Subcutaneous abdominal adipose tissue (tissue), 5 donors: ENCODE results near the gene DHRS1.

Experiments
- H3K27ac ChIP-seq: one replicate; pipeline ENCODE4 v1.7.0; 2013; ENCODE audit warnings: low read depth, mild to moderate bottlenecking, inconsistent platforms, low read length, moderate library complexity
- H3K27me3 ChIP-seq, 5 donors: one replicate each; pipeline ENCODE4 v1.7.0; 2013; ENCODE audit warnings: low read length in 5 of 5, inconsistent platforms in 1 of 5; ENCODE audit not compliant: control insufficient read depth in 5 of 5, insufficient read depth in 4 of 5
- H3K36me3 ChIP-seq, 5 donors: one replicate each; pipeline ENCODE4 v1.7.0; 2013; ENCODE audit warnings: low read length in 5 of 5; ENCODE audit not compliant: control insufficient read depth in 5 of 5, insufficient read depth in 5 of 5
- H3K4me1 ChIP-seq, 5 donors: one replicate each; pipeline ENCODE4 v1.7.0; 2013; ENCODE audit warnings: low read length in 5 of 5, mild to moderate bottlenecking in 3 of 5, moderate library complexity in 1 of 5; ENCODE audit not compliant: control insufficient read depth in 5 of 5, insufficient read depth in 5 of 5
- H3K4me3 ChIP-seq, 5 donors: one replicate each; pipeline ENCODE4 v1.7.0; 2013; ENCODE audit warnings: low read length in 5 of 5, low read depth in 1 of 5
- H3K9ac ChIP-seq, 5 donors: one replicate each; pipeline ENCODE4 v1.7.0; 2013; ENCODE audit warnings: low read length in 5 of 5, mild to moderate bottlenecking in 4 of 5, moderate library complexity in 3 of 5
- H3K9me3 ChIP-seq, 5 donors: one replicate each; pipeline ENCODE4 v1.7.0; 2013; ENCODE audit warnings: low read length in 5 of 5; ENCODE audit not compliant: control insufficient read depth in 5 of 5
- donor health status: healthy.
- donor health status: healthy.
- donor health status: healthy.
- donor health status: healthy.
- donor health status: healthy.

The DHRS1 gene

DNA sequence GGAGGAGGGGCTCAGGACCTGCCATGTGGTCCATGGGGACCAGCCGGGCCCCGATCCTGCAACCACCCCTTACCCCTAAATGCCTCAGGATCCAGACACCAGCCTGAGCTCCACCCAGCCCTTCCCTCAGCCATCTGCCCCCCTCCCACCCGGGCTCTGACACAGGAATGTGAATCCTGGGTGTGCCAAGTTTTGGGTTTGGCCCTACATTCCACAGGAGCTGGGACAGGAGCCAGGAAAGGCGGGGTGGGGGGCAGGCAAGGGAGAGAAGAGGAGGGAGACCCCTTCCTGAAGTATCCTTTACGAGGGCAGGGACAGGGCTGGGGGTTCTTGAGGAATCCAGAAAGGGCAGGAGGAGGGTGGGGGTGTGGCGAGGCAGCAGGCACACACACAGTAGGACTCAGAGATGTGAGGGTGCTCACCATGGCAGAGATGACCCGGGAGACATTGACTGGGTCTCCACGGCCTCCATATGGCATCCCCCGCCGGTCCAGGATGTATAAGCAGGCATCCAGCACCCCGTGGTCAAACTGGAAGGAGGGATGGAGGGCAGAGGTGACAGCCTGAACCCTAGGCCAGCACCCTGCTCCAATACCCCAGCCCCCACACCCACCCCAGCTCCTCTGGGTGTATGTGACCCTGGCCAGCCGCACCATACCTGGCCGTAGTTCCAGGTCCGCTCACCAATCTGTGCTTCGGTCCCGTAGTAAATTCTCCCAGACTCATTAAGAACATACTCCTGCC, 40.1 kb downstream of the DHRS1 start:
- H3K4me1 ChIP-seq, result peaks cover 1 to 45% (median 37%) of the 10 kb centered on the region in 5 donors
- no peak overlapping the region for H3K4me3 ChIP-seq
- no peaks in the 10 kb centered on the region for H3K27me3 ChIP-seq
- no peak overlapping the region for H3K9ac ChIP-seq
- H3K36me3 ChIP-seq, result peaks cover 0 to 19% (median 9%) of the 10 kb centered on the region in 5 donors
- no peak overlapping the region for H3K27ac ChIP-seq
- H3K9me3 ChIP-seq, result no peaks in the 10 kb centered on the region

DNA sequence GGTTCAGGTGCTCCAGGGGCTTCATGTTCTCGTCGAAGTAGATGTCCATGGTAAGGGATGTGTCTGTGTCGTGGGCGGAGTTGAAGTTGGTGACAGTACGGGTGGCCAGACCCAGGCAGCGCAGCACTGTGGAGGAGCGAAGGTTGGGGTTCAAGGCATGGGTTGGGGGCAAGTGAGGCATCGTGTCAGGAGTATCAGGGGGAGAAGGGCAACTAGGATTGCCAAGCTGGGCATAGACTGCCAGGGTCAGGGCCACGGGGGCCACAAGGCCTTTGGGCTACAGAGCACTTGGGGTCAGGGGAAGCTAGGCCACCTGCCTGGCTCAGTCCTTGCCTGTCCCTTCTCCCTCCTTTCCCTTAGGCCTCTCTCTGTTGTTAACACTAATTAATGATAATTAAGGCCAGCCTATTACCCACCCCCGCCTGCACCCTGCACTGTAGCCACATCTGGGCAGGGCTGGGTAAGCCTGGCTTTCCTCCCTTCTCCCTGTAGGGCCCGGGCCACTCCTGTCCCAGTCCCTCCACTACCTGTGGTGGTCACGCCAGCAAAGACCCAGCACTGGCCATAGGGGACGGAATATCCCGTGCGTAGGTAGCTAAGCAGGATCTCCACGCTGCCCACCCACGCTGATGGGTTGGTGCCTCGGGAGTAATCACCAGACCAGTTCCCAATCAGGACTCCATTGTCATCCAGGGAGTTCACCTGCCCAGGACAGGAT, 40.9 kb downstream of the DHRS1 start:
- no peaks in the 10 kb centered on the region for H3K27me3 ChIP-seq
- H3K36me3 ChIP-seq, result peaks cover 0 to 27% (median 9%) of the 10 kb centered on the region in 5 donors
- no peak overlapping the region for H3K27ac ChIP-seq
- H3K4me3 ChIP-seq, result no peak overlapping the region
- H3K9me3 ChIP-seq, result no peaks in the 10 kb centered on the region
- peaks cover 1 to 45% (median 37%) of the 10 kb centered on the region in 5 donors for H3K4me1 ChIP-seq
- H3K9ac ChIP-seq, result no peak overlapping the region

DNA sequence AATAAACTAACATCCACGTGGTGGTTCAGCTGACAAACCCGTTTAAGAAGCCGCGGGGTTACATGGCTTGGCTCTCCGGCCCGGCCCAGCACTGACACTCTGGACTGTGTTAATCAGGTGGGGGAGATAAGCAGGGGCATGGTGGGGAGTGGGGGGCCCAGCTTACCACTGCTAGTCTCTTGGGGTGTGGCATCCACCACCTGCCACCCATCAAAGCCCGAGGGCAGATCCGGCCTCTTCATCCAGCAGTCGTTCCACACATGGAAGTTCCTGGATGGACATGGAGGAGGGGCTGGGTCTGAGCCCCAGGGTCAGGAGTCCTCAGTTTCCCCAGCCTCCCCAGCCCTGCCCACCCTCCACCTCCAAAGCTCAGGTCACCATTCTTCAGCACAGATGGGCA, 41.5 kb downstream of the DHRS1 start:
- Histone ChIP-seq H3K36me3 (peaks cover 0 to 28% (median 9%) of the 10 kb centered on the region in 5 donors), H3K4me1 (peaks cover 1 to 42% (median 37%) of the 10 kb centered on the region in 5 donors), H3K9ac (no peak overlapping the region), H3K27ac (no peak overlapping the region), H3K9me3 (no peaks in the 10 kb centered on the region), H3K4me3 (no peak overlapping the region), H3K27me3 (no peaks in the 10 kb centered on the region)

DNA sequence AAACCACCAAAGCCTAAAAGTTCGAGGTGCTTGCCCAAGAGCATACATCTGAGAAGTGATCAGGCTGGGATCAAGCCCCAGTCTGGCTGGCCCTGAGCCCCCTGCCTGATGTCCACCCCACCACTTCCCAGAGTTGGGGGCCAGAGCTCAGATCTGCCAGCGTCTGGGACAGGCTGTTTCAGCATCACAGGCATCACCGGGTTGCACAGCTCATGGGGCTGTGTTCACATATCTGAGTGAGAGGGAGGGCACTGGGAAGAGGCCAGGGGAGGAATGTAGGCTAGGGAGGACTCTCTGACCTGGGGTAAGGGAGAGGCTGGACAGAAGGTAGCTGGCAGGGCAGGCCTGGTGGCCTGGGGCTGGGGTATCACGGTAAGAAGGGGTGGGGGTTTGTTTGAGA, 42.6 kb downstream of the DHRS1 start:
- Histone ChIP-seq H3K27ac (no peak overlapping the region), H3K9ac (no peak overlapping the region), H3K4me1 (peaks cover 1 to 48% (median 37%) of the 10 kb centered on the region in 5 donors), H3K4me3 (no peak overlapping the region), H3K36me3 (peaks cover 0 to 28% (median 9%) of the 10 kb centered on the region in 5 donors), H3K9me3 (no peaks in the 10 kb centered on the region), H3K27me3 (no peaks in the 10 kb centered on the region)

DNA sequence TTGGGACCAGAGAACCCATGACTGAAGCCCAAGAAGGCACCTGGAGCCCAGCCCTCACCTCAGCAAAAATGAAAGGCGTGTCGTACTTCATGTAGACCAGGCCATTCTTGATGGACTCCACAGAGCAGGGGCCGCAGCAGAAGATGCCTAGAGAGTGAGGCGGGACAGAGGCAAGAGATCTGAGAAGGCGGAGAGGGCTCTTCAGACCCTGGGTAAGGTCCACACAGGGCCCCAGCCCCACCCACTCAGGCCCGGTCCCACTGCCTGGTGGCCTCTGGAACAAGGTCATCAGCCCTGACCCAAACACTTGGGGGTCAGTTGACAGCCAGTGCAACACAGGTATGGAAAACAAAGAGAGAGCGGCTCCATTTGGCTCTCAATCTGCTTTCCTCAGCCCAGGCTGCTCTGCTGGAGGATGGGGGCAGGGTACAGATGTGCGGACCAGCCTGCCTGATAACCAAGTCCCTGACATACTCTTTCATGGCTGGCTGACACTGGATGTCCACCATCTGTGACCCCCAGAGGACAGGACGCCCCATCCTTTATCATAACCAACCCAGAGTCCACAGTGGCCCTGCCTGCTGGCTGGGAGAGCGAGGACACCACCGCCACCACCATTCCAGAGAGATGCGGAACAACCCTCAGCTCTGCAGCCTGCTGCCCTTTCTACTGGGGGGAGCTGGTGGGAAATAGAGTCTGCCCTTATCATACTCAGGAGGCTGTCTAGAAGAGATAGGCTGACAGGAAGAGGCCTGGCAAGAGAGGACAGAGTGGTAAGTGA, 43.5 kb downstream of the DHRS1 start:
- no peaks in the 10 kb centered on the region for H3K9me3 ChIP-seq
- H3K27me3 ChIP-seq, result no peaks in the 10 kb centered on the region
- H3K9ac ChIP-seq, result no peak overlapping the region
- H3K4me3 ChIP-seq, result no peak overlapping the region
- H3K4me1 ChIP-seq, result peaks cover 1 to 48% (median 37%) of the 10 kb centered on the region in 5 donors
- peaks cover 0 to 23% (median 9%) of the 10 kb centered on the region in 5 donors for H3K36me3 ChIP-seq
- H3K27ac ChIP-seq, result no peak overlapping the region

DNA sequence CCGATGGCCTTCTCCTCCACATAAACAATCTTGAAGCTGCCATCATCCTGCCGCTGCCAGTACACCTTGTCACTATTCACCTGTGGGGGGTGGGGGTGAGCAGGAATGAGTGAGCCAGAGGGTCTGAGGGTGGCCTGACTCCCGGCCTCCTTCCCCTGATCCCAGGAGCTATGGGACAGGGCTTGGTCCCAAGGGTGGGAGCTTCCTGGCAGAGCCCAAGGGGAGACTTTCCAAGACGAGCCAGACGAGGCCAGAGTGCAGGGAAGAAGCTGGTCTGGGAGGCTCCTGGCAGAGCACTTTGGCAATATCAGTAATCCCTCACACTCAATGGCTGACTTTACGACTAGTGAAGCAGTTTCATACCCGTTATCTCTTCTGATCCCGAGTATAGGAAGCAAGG, 44.1 kb downstream of the DHRS1 start:
- H3K9ac ChIP-seq, result no peak overlapping the region
- H3K36me3 ChIP-seq, result peaks cover 0 to 21% (median 9%) of the 10 kb centered on the region in 5 donors
- H3K4me1 ChIP-seq, result peaks cover 1 to 48% (median 37%) of the 10 kb centered on the region in 5 donors
- no peak overlapping the region for H3K4me3 ChIP-seq
- no peaks in the 10 kb centered on the region for H3K27me3 ChIP-seq
- no peak overlapping the region for H3K27ac ChIP-seq
- no peaks in the 10 kb centered on the region for H3K9me3 ChIP-seq

DNA sequence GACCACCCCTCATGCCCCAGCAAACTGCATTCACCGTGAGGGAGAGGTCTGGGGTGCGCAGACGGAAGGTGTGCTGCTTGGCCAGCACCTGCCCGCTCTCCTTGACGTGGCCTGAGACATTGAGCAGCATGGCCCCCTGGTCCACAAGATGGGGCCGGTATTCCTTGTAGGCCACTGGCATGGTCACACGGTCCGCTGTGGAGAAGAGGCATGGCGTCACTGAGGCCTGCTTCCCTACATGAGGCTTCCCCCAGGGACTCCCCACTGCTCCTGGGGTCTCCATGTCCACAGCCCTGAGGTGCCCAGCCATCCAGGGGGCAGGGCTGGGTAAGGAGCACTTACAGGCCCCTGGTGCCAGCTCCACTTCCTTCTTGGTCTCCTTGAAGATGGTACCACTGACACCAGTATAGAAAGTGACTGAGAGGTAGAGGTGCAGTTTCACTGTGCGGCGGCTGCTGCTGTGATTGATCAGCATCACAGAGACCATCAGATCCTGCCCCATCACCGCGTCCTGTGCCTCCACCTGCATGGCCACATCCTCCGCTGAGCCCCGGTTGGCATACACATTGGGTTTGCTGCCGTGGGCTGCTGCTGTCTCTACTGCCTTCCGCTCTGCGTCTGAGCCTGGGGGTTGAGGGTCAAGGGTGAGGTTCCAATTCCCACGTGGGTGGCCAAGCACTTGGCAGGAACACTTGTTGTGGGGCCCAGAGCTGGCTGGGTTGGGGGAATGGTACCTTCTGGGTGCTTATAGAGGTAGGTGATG, 44.8 kb downstream of the DHRS1 start:
- H3K9me3 ChIP-seq, result no peaks in the 10 kb centered on the region
- H3K4me3 ChIP-seq, result no peak overlapping the region
- H3K27me3 ChIP-seq, result no peaks in the 10 kb centered on the region
- peaks cover 1 to 48% (median 37%) of the 10 kb centered on the region in 5 donors for H3K4me1 ChIP-seq
- peaks cover 0 to 21% (median 6%) of the 10 kb centered on the region in 5 donors for H3K36me3 ChIP-seq
- no peak overlapping the region for H3K27ac ChIP-seq
- H3K9ac ChIP-seq, result no peak overlapping the region

DNA sequence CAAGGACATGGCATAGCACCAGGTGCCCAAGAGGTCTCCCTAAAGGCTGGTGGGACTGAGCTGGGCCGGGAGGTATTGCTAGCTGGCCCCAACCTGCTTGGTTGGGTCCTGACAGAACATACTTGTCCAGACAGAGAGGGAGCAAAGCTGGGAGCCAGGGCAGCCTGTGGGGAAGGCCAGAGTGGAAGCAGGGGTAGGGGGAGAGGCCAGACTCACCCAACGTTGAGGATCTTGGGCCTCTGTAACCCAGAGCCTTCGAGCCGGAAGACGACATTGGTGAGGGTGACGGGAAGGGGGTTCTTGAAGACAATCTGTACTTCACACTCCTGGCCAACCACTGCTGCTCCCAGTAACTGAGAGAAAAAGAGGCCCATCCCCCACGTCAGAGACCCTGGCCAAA, 45.6 kb downstream of the DHRS1 start:
- Histone ChIP-seq H3K9ac (peak overlapping the region in 1 of 5 donors; percentile 21), H3K27ac (no peak overlapping the region), H3K9me3 (no peaks in the 10 kb centered on the region), H3K4me1 (peaks cover 1 to 41% (median 31%) of the 10 kb centered on the region in 5 donors), H3K4me3 (no peak overlapping the region), H3K27me3 (no peaks in the 10 kb centered on the region), H3K36me3 (peaks cover 0 to 25% (median 6%) of the 10 kb centered on the region in 5 donors)

DNA sequence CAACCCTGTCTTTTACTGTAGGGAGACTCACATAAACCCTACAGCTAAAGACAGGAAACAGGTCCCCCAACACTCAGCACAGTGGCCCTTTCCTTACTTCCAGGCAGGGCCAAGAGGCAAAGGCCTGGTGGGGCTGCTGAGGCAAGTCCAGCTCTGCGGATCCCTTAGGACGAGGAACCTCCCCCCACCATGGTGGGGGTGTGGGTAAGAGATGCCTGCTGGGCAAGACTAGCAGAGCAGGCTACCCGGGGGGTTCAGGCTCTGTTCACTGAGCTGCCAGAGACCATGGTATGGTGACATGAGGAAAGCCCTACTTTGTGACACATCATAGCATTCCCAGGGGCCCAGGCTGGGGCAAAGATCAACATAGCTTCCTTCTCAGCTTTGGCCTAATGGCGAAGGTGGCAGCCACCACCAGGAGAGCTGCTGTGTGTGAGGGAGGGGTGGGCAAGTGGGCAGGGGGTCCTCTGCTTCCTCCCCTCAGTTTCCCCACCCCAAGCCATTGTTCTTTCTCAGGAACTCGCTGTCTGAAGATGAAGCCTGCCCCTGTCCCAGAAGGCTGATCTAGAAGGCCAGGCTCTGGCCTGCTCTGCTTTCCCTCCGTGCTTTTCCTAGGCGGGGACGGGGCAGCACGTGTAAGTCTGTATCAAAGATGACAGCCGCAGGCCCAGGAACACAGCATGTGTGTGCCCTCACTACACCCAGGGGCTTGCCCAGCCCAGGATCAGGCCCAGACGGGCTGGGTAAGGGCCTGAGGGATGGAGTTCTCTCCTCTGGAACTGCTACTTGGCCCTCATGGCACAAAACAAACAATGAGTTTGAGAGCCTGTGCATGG, 47.1 kb downstream of the DHRS1 start:
- Histone ChIP-seq H3K4me1 (peaks cover 1 to 35% (median 26%) of the 10 kb centered on the region in 5 donors), H3K27ac (no peak overlapping the region), H3K9ac (peak overlapping the region in 2 of 5 donors; percentile 7 to 45), H3K27me3 (no peaks in the 10 kb centered on the region), H3K36me3 (peaks cover 0 to 26% (median 6%) of the 10 kb centered on the region in 5 donors), H3K4me3 (no peak overlapping the region), H3K9me3 (no peaks in the 10 kb centered on the region)
